Omental fat pad (tissue), 4 donors: ENCODE results near the gene SCIN. TPM values are rescaled to one million over a fixed set of nuclear protein-coding genes. Genes with fewer than 3 reads are reported as not detected.

Experiments
- ATAC-seq: fragments of 150-250 bp; one replicate; pipeline ENCODE4 v1.9.1; 2016; ENCODE audit warnings: mild to moderate bottlenecking, moderate library complexity; ENCODE audit not compliant: low FRiP score
- DNase-seq: peaks from one replicate; pipeline ENCODE4 v3.0.0-alpha.2; 2019; ENCODE audit warnings: low spot score
- total RNA-seq, 4 donors: library from RNA; depleted of rRNA; stranded (reverse); fragments of >200 nt; gene quantifications; one replicate each; pipeline ENCODE4 v1.1.0, GENCODE V29; 2016
- TF ChIP-seq, protein P1 (sequence below), 3 donors: fragments of 450-650 bp; IDR thresholded peaks; one replicate each; pipeline ENCODE4 v1.5.1; 2016 to 2017; ENCODE audit warnings: antibody characterized with exemption in 3 of 3, mild to moderate bottlenecking in 3 of 3, moderate library complexity in 2 of 3

Gene SCIN
- total RNA-seq, 4 donors from 2014 or later: 1.4 to 15.7 (median 7.9) TPM

DNA sequence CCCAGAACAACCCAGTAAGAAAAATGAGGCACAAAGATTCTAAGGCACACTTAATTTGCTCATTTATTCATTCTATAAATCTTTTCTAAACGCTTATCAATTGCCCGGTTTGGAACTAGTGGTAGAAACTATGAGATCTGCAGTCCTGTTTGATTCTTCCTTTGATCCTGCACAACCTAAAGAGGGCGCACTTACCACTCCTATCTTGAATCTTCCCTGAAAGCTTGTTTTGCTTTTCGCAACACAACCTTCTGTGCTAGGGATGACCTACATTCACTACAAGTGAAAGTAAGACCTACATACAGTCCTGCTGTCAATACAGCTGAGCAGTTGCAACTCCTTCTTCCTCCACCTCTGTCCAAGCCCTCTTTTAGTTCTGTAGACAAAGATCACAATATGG lies 104.3 kb downstream of the SCIN start:
- TF ChIP-seq, protein P1, sequence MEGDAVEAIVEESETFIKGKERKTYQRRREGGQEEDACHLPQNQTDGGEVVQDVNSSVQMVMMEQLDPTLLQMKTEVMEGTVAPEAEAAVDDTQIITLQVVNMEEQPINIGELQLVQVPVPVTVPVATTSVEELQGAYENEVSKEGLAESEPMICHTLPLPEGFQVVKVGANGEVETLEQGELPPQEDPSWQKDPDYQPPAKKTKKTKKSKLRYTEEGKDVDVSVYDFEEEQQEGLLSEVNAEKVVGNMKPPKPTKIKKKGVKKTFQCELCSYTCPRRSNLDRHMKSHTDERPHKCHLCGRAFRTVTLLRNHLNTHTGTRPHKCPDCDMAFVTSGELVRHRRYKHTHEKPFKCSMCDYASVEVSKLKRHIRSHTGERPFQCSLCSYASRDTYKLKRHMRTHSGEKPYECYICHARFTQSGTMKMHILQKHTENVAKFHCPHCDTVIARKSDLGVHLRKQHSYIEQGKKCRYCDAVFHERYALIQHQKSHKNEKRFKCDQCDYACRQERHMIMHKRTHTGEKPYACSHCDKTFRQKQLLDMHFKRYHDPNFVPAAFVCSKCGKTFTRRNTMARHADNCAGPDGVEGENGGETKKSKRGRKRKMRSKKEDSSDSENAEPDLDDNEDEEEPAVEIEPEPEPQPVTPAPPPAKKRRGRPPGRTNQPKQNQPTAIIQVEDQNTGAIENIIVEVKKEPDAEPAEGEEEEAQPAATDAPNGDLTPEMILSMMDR (IDR thresholded peaks at IDR 0.05): no peak
- ATAC-seq (peak; percentile 89), DNase-seq (no peak)

DNA sequence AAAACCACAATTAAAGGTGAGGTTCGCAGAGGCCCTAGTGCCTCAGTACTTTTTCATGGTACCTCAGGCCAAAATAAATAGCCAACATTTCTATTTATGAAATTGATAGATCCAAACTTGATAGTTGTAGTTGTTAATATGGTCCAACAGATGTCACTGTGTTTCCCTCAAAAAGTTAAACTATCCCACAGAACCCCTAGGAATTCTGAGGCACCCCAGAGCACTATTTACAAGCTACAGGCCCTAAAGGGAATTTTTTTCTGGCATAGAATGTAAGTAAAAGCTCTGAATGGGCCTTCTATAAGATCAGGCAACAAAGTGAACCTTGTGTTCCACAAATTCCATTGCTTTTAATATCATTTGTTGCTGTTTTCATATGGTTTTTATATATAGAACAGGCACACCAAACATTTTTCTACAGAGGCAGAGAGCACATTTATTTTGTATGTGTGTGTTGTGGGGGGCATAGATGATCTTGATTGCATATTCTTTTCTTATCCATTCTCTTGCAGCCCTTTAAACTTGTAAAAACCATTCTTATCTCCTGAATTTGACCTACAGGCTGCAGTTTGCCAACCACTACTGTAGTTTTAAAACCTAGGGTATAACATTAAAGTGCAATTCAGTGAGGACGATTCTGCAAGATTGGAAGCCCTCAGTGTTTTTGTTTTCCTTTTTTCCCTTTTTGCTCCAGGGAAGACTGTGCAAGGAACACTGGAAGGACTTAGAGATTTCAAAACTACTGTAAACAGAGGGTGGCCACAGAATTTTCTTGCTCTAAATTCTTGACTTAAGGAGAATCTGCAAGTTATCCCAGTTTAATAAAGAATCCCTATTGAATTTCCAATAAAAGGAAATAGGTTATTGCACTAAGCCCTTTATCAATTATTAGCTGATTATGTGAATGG lies 113.4 kb downstream of the SCIN start:
- DNase-seq (no peak), ATAC-seq (no peak)
- TF ChIP-seq, protein P1 (IDR thresholded peaks at IDR 0.05): no peak

DNA sequence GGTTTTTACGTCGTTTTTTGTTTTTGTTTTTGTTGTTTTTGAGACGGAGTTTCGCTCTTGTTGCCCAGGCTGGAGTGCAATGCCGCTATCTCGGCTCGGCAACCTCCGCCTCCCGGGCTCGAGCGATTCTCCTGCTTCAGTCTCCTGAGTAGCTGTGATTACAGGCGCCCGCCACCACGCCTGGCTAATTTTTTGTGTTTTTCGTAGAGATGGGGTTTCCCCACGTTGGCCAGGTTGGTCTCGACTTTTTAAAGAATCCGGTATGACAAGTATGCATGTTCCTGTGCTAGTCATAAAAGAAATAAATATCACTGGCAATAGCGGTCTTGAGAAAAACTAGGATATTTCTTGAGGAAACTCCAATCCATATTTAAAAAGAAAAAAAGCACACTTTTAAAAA lies 114.2 kb downstream of the SCIN start:
- no peak for ATAC-seq

DNA sequence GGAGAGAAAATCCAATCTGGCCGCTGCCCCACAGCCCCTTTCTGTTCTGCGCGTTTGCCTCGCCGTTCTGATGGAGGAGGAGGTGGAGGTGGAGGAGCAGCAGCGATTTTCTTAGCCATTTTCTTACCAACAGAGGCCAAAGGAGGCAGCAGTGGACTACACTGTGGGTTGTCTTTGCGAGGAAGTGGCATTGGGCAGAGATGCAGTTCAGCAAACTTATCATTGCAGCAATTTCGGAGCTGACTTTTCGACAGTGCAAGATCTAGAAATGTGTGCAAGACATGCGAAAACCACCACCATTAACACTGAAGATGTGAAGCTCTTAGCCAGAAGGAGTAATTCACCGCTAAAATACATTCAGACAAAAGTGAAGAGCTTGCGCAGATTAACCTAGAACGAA lies 115.0 kb downstream of the SCIN start:
- TF ChIP-seq, protein P1 (IDR thresholded peaks at IDR 0.05): no peak
- no peak for DNase-seq
- ATAC-seq: no peak

More for the DNA sequence above, 114.2 kb downstream of the SCIN start:
- TF ChIP-seq, protein P1 (IDR thresholded peaks at IDR 0.05): no peak
- no peak for DNase-seq

DNA sequence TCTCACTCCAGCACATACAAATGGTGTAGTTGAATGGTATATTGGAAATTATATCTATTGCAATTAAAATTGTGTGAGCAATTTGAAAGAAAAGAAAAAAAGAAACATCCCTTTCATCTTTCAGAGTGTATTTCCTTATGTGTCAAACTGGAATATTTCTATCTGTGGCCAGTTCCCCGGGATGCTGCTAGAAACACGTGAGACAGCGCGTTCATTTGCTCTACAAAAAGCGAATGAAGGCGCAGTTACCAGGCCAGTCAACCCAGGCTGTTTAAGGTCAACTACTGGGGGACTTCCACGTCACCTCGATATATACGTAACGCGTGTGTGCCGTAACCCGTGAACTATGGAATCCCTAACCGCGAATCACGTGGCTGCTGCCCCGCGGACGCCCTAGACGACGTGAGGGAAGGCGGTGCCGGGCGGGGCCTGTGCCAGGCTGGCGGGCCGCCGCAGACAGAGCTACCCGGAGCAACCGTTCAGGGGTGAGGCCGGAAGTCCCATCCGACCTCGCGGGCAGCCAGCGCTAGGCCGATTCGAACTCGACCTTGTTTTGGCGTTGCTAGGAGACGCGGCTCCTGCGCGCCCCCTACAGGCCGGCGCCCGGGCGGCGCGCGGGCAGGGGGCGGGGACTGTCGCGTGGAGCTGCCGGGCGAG lies 115.8 kb downstream of the SCIN start:
- TF ChIP-seq, protein P1 (IDR thresholded peaks at IDR 0.05): peak in 2 of 3 donors; percentile 88 to 98
- ATAC-seq (peak; percentile 90), DNase-seq (peak; percentile 63)

DNA sequence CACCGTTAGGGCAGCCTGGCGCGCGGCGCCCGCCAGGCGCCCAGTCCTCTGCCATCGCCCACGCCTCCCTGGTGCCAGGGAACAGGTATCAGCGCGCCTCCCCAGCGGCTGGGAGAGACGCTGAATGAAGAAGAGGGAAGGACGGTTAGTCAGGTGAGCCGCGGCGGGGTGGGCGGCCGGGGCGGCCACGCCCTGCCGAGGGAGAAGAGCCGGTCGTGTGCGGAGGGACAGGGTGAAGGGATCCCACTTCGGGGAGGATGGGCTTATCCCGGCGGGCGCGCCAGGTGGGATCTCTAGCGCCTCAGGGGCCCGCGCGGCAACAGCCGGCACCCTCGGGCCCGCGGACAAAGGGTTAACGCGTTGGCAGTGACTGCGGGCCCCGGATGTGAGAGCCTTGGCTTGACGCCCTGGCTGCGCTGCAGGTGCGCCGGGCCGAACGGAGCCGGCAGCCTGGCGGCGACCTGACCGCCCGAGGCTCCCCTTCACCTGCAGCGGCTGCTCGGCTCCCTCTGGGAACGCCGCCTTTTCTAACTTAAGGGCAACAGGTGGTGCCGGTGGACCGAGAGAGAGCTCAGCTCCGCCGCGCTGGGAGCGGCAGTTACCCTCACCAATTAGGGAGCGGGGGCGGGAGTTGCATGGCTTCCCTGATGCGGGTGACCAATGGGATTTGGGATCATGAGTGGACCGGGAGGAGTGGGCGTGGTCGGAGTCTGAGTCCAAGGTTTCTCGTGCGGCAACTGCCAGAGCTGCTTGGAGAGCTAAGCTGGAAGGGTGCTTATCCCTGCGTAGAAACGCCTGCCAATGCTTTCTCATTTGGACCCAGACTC lies 116.6 kb downstream of the SCIN start, which contains the start of gene ARL4A:
ARL4A (plus strand) TSS at position 743 of the 827 bp plus-strand sequence. CDS start 622 bp downstream, outside the sequence.
- TF ChIP-seq, protein P1 (IDR thresholded peaks at IDR 0.05): peak in 1 of 3 donors; percentile 2
- peak; percentile 97 for DNase-seq
- ATAC-seq: peak; percentile 95
